T-helper 17 cell (primary cell): ENCODE results near the gene AGO3. TPM values are rescaled to one million over a fixed set of nuclear protein-coding genes. Genes with fewer than 3 reads are reported as not detected.

Experiments used
- ATAC-seq: fragments of 150-1000 bp; cut with Tn5 transposase; 2 replicates; pipeline ENCODE4 v1.10.0; 2021; ENCODE audit warnings: mild to moderate bottlenecking, moderate library complexity
- DNase-seq, 3 donors: peaks; one replicate each; pipeline versions ENCODE4 v3.0.0 to v3.0.0-alpha.2; 2020 to 2021
- H3K9me3 ChIP-seq: one replicate; pipeline ENCODE4 v1.7.0; 2013; ENCODE audit warnings: low read length, mild to moderate bottlenecking; ENCODE audit not compliant: control insufficient read depth, poor library complexity, severe bottlenecking
- H3K27ac Mint-ChIP-seq: one replicate; pipeline ENCODE4 v1.8.0; 2022; ENCODE audit warnings: mild to moderate bottlenecking, moderate library complexity, mixed read lengths
- H3K27me3 Mint-ChIP-seq: one replicate; pipeline ENCODE4 v1.8.0; 2022; ENCODE audit warnings: mixed read lengths
- H3K36me3 Mint-ChIP-seq: one replicate; pipeline ENCODE4 v1.8.0; 2022; ENCODE audit warnings: low read depth, mixed read lengths
- H3K4me1 Mint-ChIP-seq: one replicate; pipeline ENCODE4 v1.8.0; 2022; ENCODE audit warnings: mild to moderate bottlenecking, mixed read lengths
- H3K4me3 Mint-ChIP-seq: one replicate; pipeline ENCODE4 v1.8.0; 2022; ENCODE audit warnings: mild to moderate bottlenecking, moderate library complexity, mixed read lengths
- total RNA-seq, 4 donors: library from RNA in 2 of 4; stranded (reverse) in 2 of 4; gene quantifications; one replicate each; pipeline ENCODE4 v1.2.3 and lab custom pipeline; 2022 to 2026

AGO3 gene
- total RNA-seq, 2 donors from 2014 or later, result 30.4 to 33.0 TPM

DNA sequence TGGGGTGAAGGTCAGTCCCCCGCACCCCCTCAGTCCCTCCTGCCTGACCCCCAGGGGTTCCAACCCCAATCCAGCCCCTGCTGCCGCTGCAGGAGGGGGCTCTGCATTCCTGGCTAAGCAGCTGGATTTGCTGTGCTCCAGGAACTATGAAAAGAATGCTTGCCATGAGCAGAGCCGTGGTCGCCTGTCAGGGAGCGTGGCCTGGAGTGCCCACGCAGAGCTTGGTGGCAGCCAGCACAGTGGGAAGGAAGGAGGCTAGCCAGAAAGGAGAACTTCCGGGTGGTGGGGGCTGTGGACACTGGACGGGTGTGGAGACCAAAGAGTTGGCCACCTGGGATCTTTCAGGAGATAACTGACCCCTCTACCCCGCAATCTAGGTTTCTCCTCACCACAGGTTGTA is 188.6 kb downstream of the AGO3 start:
- DNase-seq, result no peak
- no peaks in the 10 kb centered on the region for H3K9me3 ChIP-seq
- Mint-ChIP-seq H3K4me1 (peaks cover 19% of the 10 kb centered on the region), H3K27ac (no peak overlapping the region), H3K36me3 (peaks cover 9% of the 10 kb centered on the region), H3K4me3 (no peak overlapping the region), H3K27me3 (peaks cover 43% of the 10 kb centered on the region)
- no peak for ATAC-seq

Other genes starting within 250 kb of the AGO3 start
- 1 to 10 TPM; 5.7 to 9.9 TPM for gene C1orf216, start 212.2 kb upstream of the AGO3 start, total RNA-seq
- gene CLSPN, start 161.1 kb upstream of the AGO3 start, total RNA-seq, result 1 to 10 TPM in 1 of 2 donors, under 1 TPM in 1; 0.90 to 1.5 TPM
- 10 to 100 TPM; 20.7 to 23.3 TPM for gene AGO4, start 123.1 kb upstream of the AGO3 start, total RNA-seq
- 10 to 100 TPM; 23.3 to 25.3 TPM for gene AGO1, start 47.9 kb upstream of the AGO3 start, total RNA-seq
- under 1 TPM; 0.29 to 0.30 TPM for gene TEKT2, start 153.0 kb downstream of the AGO3 start, total RNA-seq
- 10 to 100 TPM; 17.0 to 21.2 TPM for gene ADPRS, start 157.8 kb downstream of the AGO3 start, total RNA-seq
- under 1 TPM in 1 of 2 donors, not detected in 1; 0.25 TPM for gene COL8A2, start 194.1 kb downstream of the AGO3 start, total RNA-seq
- 10 to 100 TPM; 35.0 to 37.8 TPM for gene TRAPPC3, start 218.4 kb downstream of the AGO3 start, total RNA-seq
- 100 to 1,000 TPM; 173 to 175 TPM for gene MAP7D1, start 225.1 kb downstream of the AGO3 start, total RNA-seq